GM21723 (cell line): Measurements from ENCODE around the gene GRIN2B.

Source experiments
- ATAC-seq: cut with Tn5 transposase; IDR thresholded peaks from one replicate; pipeline ENCODE4 v1.9.1; 2021; ENCODE audit warnings: mild to moderate bottlenecking, moderate library complexity; ENCODE audit not compliant: unreplicated experiment

Gene GRIN2B

GRCh38 chr12:13957576-13957975 is 23.8 kb downstream of the GRIN2B start:
- ATAC-seq: no peak

- ATAC-seq: no peak
Observed at GRCh38 chr12:13956060-13956590, 25.3 kb downstream of the GRIN2B start.

- no peak for ATAC-seq
Observed at GRCh38 chr12:13952096-13952495, 29.3 kb downstream of the GRIN2B start.

GRCh38 chr12:13950502-13950901 is 30.9 kb downstream of the GRIN2B start:
- ATAC-seq: no peak

GRCh38 chr12:13948621-13949020 is 32.8 kb downstream of the GRIN2B start:
- no peak for ATAC-seq

GRCh38 chr12:13947276-13947946 is 34.0 kb downstream of the GRIN2B start:
- no peak for ATAC-seq

GRCh38 chr12:13945641-13946040 is 35.8 kb downstream of the GRIN2B start:
- ATAC-seq: no peak

- ATAC-seq: no peak
Observed at GRCh38 chr12:13945236-13945635, 36.2 kb downstream of the GRIN2B start.

GRCh38 chr12:13942826-13943225 is 38.6 kb downstream of the GRIN2B start:
- ATAC-seq: no peak

- ATAC-seq: no peak
Observed at GRCh38 chr12:13941258-13942249, 39.8 kb downstream of the GRIN2B start.

GRCh38 chr12:13940335-13940865 is 41.0 kb downstream of the GRIN2B start:
- ATAC-seq: no peak

- ATAC-seq: no peak
Observed at GRCh38 chr12:13937735-13938134, 43.7 kb downstream of the GRIN2B start.

GRCh38 chr12:13935169-13935568 is 46.2 kb downstream of the GRIN2B start:
- no peak for ATAC-seq
